ENCODE measurements around the gene MME. TPM values are rescaled to one million over a fixed set of nuclear protein-coding genes. Genes with fewer than 3 reads are reported as not detected.

Gene MME
- total RNA-seq, 1 experiment from 2014 or later, result 1.6 TPM

DNA sequence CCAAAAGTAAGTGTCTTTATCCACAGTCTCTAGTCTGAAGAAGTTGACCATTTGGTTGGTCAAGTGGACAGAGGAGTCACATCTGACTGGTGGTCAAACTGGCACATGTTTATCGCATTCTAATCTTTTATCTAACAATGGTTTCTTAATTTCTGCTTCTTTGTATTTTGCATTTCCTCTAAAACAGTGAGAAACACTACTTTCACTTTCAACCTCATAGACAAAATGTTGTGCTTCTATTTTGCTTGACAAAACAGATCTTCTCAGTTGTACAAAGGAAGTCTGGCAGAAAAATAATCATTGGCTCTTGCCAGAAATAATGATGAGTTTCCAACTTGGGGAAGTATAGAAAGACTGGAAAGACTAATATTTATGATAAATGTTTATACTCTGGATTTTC, 103.9 kb downstream of the MME start:
- no peaks in the 10 kb centered on the region for H3K9me3 ChIP-seq (ENCODE audit: control insufficient read depth, insufficient read depth, low read depth, low read length)
- no peak overlapping the region for H3K27ac ChIP-seq (ENCODE audit: low read length)
- ATAC-seq, result no peak
- TF ChIP-seq, protein P1, sequence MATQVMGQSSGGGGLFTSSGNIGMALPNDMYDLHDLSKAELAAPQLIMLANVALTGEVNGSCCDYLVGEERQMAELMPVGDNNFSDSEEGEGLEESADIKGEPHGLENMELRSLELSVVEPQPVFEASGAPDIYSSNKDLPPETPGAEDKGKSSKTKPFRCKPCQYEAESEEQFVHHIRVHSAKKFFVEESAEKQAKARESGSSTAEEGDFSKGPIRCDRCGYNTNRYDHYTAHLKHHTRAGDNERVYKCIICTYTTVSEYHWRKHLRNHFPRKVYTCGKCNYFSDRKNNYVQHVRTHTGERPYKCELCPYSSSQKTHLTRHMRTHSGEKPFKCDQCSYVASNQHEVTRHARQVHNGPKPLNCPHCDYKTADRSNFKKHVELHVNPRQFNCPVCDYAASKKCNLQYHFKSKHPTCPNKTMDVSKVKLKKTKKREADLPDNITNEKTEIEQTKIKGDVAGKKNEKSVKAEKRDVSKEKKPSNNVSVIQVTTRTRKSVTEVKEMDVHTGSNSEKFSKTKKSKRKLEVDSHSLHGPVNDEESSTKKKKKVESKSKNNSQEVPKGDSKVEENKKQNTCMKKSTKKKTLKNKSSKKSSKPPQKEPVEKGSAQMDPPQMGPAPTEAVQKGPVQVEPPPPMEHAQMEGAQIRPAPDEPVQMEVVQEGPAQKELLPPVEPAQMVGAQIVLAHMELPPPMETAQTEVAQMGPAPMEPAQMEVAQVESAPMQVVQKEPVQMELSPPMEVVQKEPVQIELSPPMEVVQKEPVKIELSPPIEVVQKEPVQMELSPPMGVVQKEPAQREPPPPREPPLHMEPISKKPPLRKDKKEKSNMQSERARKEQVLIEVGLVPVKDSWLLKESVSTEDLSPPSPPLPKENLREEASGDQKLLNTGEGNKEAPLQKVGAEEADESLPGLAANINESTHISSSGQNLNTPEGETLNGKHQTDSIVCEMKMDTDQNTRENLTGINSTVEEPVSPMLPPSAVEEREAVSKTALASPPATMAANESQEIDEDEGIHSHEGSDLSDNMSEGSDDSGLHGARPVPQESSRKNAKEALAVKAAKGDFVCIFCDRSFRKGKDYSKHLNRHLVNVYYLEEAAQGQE (IDR thresholded peaks at IDR 0.05; ENCODE audit: insufficient read depth in 1 of 2, low read depth in 2 of 2, low read length in 1 of 2), result no peak
- in situ Hi-C loops (cut with HindIII; ENCODE audit: low pct_unique_long_range_greater_than_20kb, low sequenced_read_pairs), result no loop called here
- no peaks in the 10 kb centered on the region for H3K36me3 ChIP-seq (ENCODE audit: control insufficient read depth, insufficient read depth, low read length)
- no peaks in the 10 kb centered on the region for H3K4me1 ChIP-seq (ENCODE audit: control insufficient read depth, insufficient read depth, low read length)
- ChIA-PET CTCF (no interaction called here), POLR2A (no interaction called here)
- no TSS peak for BruUV-seq (replicated peaks)
- no peak overlapping the region for H3K4me3 ChIP-seq (ENCODE audit: low read depth in 2 of 2, low read length in 2 of 2)
- intact Hi-C loops (cut with micrococcal nuclease; ENCODE audit: unreplicated experiment), result no loop called here
- no peaks in the 10 kb centered on the region for H3K27me3 ChIP-seq (ENCODE audit: control insufficient read depth, insufficient read depth, low read length)
- no peak for DNase-seq (ENCODE audit: low read depth, low spot score)

DNA sequence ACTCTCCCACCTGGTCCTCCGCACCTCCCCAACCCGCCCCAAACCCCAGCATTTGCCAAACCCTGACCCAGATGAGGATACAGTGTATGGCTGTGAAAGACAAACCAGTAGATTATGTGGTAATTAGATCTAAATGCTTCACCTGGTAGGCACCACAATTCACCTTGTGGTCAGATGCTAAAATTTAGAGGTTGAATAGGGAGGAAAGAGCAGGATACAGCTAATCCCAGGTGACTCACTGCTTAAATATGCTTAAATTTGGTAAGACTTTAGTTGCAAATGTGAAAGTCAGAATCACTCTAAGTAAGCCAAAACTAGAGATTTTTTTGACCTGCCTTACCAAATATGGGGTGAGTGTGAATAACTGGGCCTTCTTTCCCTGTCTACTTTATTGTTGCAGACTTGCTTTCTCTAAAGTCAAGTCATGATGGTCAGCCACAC, 105.5 kb downstream of the MME start:
- Histone ChIP-seq H3K27me3 (ENCODE audit: control insufficient read depth, insufficient read depth, low read length) (no peaks in the 10 kb centered on the region), H3K4me1 (ENCODE audit: control insufficient read depth, insufficient read depth, low read length) (no peaks in the 10 kb centered on the region), H3K9me3 (ENCODE audit: control insufficient read depth, insufficient read depth, low read depth, low read length) (no peaks in the 10 kb centered on the region), H3K27ac (ENCODE audit: low read length) (no peak overlapping the region), H3K4me3 (ENCODE audit: low read depth in 2 of 2, low read length in 2 of 2) (no peak overlapping the region), H3K36me3 (ENCODE audit: control insufficient read depth, insufficient read depth, low read length) (no peaks in the 10 kb centered on the region)
- ATAC-seq (no peak), DNase-seq (ENCODE audit: low read depth, low spot score) (no peak)
- POLR2A ChIA-PET, result no interaction called here
- CTCF ChIA-PET, result no interaction called here
- TF ChIP-seq SIN3A (IDR thresholded peaks at IDR 0.05; ENCODE audit: borderline replicate concordance, insufficient read depth, low read depth, low read length) (no peak), POLR2AphosphoS5 (IDR thresholded peaks at IDR 0.05; ENCODE audit: low read depth, low read length) (no peak), TCF7L2 (IDR thresholded peaks at IDR 0.05; ENCODE audit: low read depth, low read length) (no peak)
- TF ChIP-seq, protein P1 (IDR thresholded peaks at IDR 0.05; ENCODE audit: insufficient read depth in 1 of 2, low read depth in 2 of 2, low read length in 1 of 2), result no peak
- TF ChIP-seq, protein P2, sequence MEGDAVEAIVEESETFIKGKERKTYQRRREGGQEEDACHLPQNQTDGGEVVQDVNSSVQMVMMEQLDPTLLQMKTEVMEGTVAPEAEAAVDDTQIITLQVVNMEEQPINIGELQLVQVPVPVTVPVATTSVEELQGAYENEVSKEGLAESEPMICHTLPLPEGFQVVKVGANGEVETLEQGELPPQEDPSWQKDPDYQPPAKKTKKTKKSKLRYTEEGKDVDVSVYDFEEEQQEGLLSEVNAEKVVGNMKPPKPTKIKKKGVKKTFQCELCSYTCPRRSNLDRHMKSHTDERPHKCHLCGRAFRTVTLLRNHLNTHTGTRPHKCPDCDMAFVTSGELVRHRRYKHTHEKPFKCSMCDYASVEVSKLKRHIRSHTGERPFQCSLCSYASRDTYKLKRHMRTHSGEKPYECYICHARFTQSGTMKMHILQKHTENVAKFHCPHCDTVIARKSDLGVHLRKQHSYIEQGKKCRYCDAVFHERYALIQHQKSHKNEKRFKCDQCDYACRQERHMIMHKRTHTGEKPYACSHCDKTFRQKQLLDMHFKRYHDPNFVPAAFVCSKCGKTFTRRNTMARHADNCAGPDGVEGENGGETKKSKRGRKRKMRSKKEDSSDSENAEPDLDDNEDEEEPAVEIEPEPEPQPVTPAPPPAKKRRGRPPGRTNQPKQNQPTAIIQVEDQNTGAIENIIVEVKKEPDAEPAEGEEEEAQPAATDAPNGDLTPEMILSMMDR (IDR thresholded peaks at IDR 0.05), result no peak
- in situ Hi-C loops (cut with HindIII; ENCODE audit: low pct_unique_long_range_greater_than_20kb, low sequenced_read_pairs), result no loop called here
- BruUV-seq (replicated peaks), result no TSS peak
- intact Hi-C loops (cut with micrococcal nuclease; ENCODE audit: unreplicated experiment), result no loop called here

Measured in Panc1 (cell line).